GM21447 (cell line): ENCODE results near the gene UBAP1L.
A peak's percentile ranks its signal among the peaks of the same experiment; 100 is the strongest.

Experiments
- ATAC-seq: cut with Tn5 transposase; IDR thresholded peaks from one replicate; pipeline ENCODE4 v1.9.1; 2021; ENCODE audit not compliant: unreplicated experiment

The UBAP1L gene

GRCh38 chr15:65067317-65067644 is 47.7 kb downstream of the UBAP1L start:
- no peak for ATAC-seq

- no peak for ATAC-seq
Measured at GRCh38 chr15:65066635-65067316, 48.2 kb downstream of the UBAP1L start.

GRCh38 chr15:65066001-65066634 is 48.9 kb downstream of the UBAP1L start:
- ATAC-seq: no peak

GRCh38 chr15:65062726-65063125 is 52.3 kb downstream of the UBAP1L start:
- ATAC-seq: no peak

- ATAC-seq: no peak
Measured at GRCh38 chr15:65062061-65062460, 52.9 kb downstream of the UBAP1L start.

- ATAC-seq: no peak
Measured at GRCh38 chr15:65060641-65061397, 54.2 kb downstream of the UBAP1L start.

- no peak for ATAC-seq
Measured at GRCh38 chr15:65059931-65060596, 54.9 kb downstream of the UBAP1L start.

- ATAC-seq: no peak
Measured at GRCh38 chr15:65059369-65059750, 55.6 kb downstream of the UBAP1L start.

GRCh38 chr15:65058394-65059368 is 56.3 kb downstream of the UBAP1L start:
- ATAC-seq: no peak

- ATAC-seq: no peak
Measured at GRCh38 chr15:65057549-65057940, 57.5 kb downstream of the UBAP1L start.

GRCh38 chr15:65056868-65057548 is 58.0 kb downstream of the UBAP1L start:
- ATAC-seq: no peak

- no peak for ATAC-seq
Measured at GRCh38 chr15:65056106-65056505, 58.9 kb downstream of the UBAP1L start.

- no peak for ATAC-seq
Measured at GRCh38 chr15:65055201-65055870, 59.7 kb downstream of the UBAP1L start.

GRCh38 chr15:65054333-65055200 is 60.4 kb downstream of the UBAP1L start:
- ATAC-seq: no peak

- ATAC-seq: no peak
Measured at GRCh38 chr15:65052956-65053355, 62.0 kb downstream of the UBAP1L start.

- no peak for ATAC-seq
Measured at GRCh38 chr15:65051266-65051665, 63.7 kb downstream of the UBAP1L start.

GRCh38 chr15:65050270-65050669 is 64.7 kb downstream of the UBAP1L start:
- no peak for ATAC-seq

- peak; percentile 89 for ATAC-seq
Measured at GRCh38 chr15:65049418-65049840, 65.6 kb downstream of the UBAP1L start.
